H1 (cell line): ENCODE data around the gene CDHR5. TPM values are rescaled to one million over a fixed set of nuclear protein-coding genes. Genes with fewer than 3 reads are reported as not detected.
A peak's percentile ranks its signal among the peaks of the same experiment; 100 is the strongest.

Source experiments
- CTCF ChIA-PET: fragments of 300-600 bp; sonication (Branson Sonifier 250); formaldehyde crosslinking; loops from one replicate; lab custom pipeline; 2021; ENCODE audit not compliant: partially characterized antibody; lab: Charles Lee
- POLR2A ChIA-PET: fragments of 300-600 bp; sonication (Branson Sonifier 250); formaldehyde crosslinking; loops from one replicate; lab custom pipeline; 2021; ENCODE audit warnings: inconsistent platforms; ENCODE audit not compliant: partially characterized antibody; lab: Charles Lee
- DNase-seq, 2 experiments: peaks; one replicate each; pipeline versions ENCODE4 v3.0.0 to v3.0.0-alpha.2; 2010 to 2022; ENCODE audit warnings: low spot score in 2 of 2, low read depth in 1 of 2, mixed read lengths in 1 of 2
- FAIRE-seq: peaks from 2 replicates; lab custom pipeline; 2011; peaks lifted over from hg19 to GRCh38; lab: Jason Lieb, UNC
- H2AFZ ChIP-seq: 2 replicates; pipeline ENCODE4 v1.8.1; 2012; ENCODE audit warnings: low read length, inconsistent platforms
- H2AK5ac ChIP-seq: 2 replicates; pipeline ENCODE4 v1.6.1; 2013; ENCODE audit warnings: low read depth, low read length
- H2BK120ac ChIP-seq: replicated peaks from 2 replicates; pipeline ENCODE3; 2013; ENCODE audit warnings: low read depth, low read length, inconsistent platforms
- H2BK12ac ChIP-seq: 2 replicates; pipeline ENCODE4 v1.6.1; 2013; ENCODE audit warnings: low read depth, low read length
- H2BK15ac ChIP-seq: 2 replicates; pipeline ENCODE4 v1.6.1; 2013; ENCODE audit warnings: low read length
- H2BK20ac ChIP-seq: 2 replicates; pipeline ENCODE4 v1.6.1; 2013; ENCODE audit warnings: low read length
- H2BK5ac ChIP-seq: 2 replicates; pipeline ENCODE4 v1.6.1; 2013; ENCODE audit warnings: low read depth, low read length
- H3K14ac ChIP-seq: 2 replicates; pipeline ENCODE4 v1.6.1; 2013; ENCODE audit warnings: inconsistent platforms; ENCODE audit not compliant: insufficient read length
- H3K18ac ChIP-seq: 2 replicates; pipeline ENCODE4 v1.6.1; 2013; ENCODE audit warnings: low read length; ENCODE audit errors: extremely low read depth
- H3K23ac ChIP-seq: 2 replicates; pipeline ENCODE4 v1.6.1; 2013; ENCODE audit warnings: inconsistent platforms; ENCODE audit not compliant: insufficient read length
- H3K23me2 ChIP-seq: 2 replicates; pipeline ENCODE4 v1.6.1; 2013; ENCODE audit warnings: low read depth, low read length
- H3K27ac ChIP-seq: 2 replicates; pipeline ENCODE4 v1.6.1; 2011; ENCODE audit warnings: low read depth, low read length, inconsistent platforms
- H3K27me3 ChIP-seq, 4 experiments: replicated peaks in 1 of 4; 1 replicate in 1 of 4; 2 replicates in 3 of 4; pipeline versions ENCODE4 v1.6.1 to v1.8.1; 2011 to 2013; ENCODE audit warnings: low read length in 3 of 4, mild to moderate bottlenecking in 3 of 4, inconsistent platforms in 2 of 4, mixed read lengths in 2 of 4, moderate library complexity in 1 of 4; ENCODE audit not compliant: control insufficient read depth in 3 of 4, insufficient read depth in 3 of 4; ENCODE audit errors: extremely low read depth in 1 of 4
- H3K36me3 ChIP-seq, 4 experiments: 2 replicates each; pipeline versions ENCODE4 v1.6.1 to v1.8.1; 2011 to 2013; ENCODE audit warnings: mild to moderate bottlenecking in 4 of 4, low read length in 3 of 4, moderate library complexity in 2 of 4, control low read depth in 1 of 4, inconsistent platforms in 1 of 4; ENCODE audit not compliant: insufficient read depth in 4 of 4, control insufficient read depth in 2 of 4
- H3K4ac ChIP-seq: replicated peaks from 2 replicates; pipeline ENCODE3; 2013; ENCODE audit warnings: low read length, low read depth, mixed read lengths, inconsistent platforms; ENCODE audit not compliant: insufficient read length
- H3K4me1 ChIP-seq, 4 experiments: replicated peaks in 1 of 4; 1 replicate in 1 of 4; 2 replicates in 3 of 4; pipeline versions ENCODE4 v1.6.1 to v1.8.1; 2011 to 2013; ENCODE audit warnings: low read length in 3 of 4, inconsistent platforms in 2 of 4, mixed read lengths in 1 of 4; ENCODE audit not compliant: insufficient read depth in 4 of 4, control insufficient read depth in 3 of 4
- H3K4me2 ChIP-seq, 2 experiments: 2 replicates each; pipeline versions ENCODE4 v1.6.1 to v1.8.1; 2011 to 2013; ENCODE audit warnings: low read depth in 2 of 2, low read length in 2 of 2, control low read depth in 1 of 2, inconsistent platforms in 1 of 2, mild to moderate bottlenecking in 1 of 2; ENCODE audit not compliant: insufficient read depth in 1 of 2
- H3K4me3 ChIP-seq, 4 experiments: fragments of 200-600, 300-600 bp in 1 of 4; sonication (generic), shearing (Covaris generic), sonication (Bioruptor Twin) in 1 of 4; 2 replicates each; pipeline versions ENCODE4 v1.5.1 to v1.8.1; 2011 to 2016; ENCODE audit warnings: low read length in 4 of 4, low read depth in 3 of 4, control low read depth in 2 of 4, inconsistent platforms in 2 of 4, mild to moderate bottlenecking in 2 of 4, mixed read lengths in 1 of 4, moderate library complexity in 1 of 4; ENCODE audit not compliant: insufficient read depth in 2 of 4; ENCODE audit errors: extremely low read depth in 1 of 4
- H3K56ac ChIP-seq: replicated peaks from 2 replicates; pipeline ENCODE3; 2013; ENCODE audit warnings: low read depth, mild to moderate bottlenecking, mixed read lengths, low read length, inconsistent platforms; ENCODE audit not compliant: insufficient read length
- H3K79me1 ChIP-seq: 2 replicates; pipeline ENCODE4 v1.6.1; 2013; ENCODE audit warnings: low read depth, low read length, control low read depth
- H3K79me2 ChIP-seq, 2 experiments: 2 replicates each; pipeline versions ENCODE4 v1.6.1 to v1.8.1; 2012 to 2013; ENCODE audit warnings: low read length in 2 of 2, mild to moderate bottlenecking in 2 of 2, inconsistent platforms in 1 of 2; ENCODE audit not compliant: insufficient read depth in 2 of 2, control insufficient read depth in 1 of 2
- H3K9ac ChIP-seq, 4 experiments: replicated peaks in 1 of 4; 1 replicate in 1 of 4; 2 replicates in 3 of 4; pipeline versions ENCODE4 v1.6.1 to v1.8.1; 2011 to 2013; ENCODE audit warnings: low read depth in 3 of 4, low read length in 3 of 4, control low read depth in 2 of 4, mild to moderate bottlenecking in 2 of 4, moderate library complexity in 2 of 4, inconsistent platforms in 1 of 4; ENCODE audit errors: extremely low read depth in 1 of 4
- H3K9me3 ChIP-seq, 2 experiments: 2 replicates each; pipeline versions ENCODE4 v1.6.1 to v1.8.1; 2012 to 2013; ENCODE audit warnings: mild to moderate bottlenecking in 2 of 2, moderate library complexity in 2 of 2, control low read depth in 1 of 2, inconsistent platforms in 1 of 2, low read depth in 1 of 2, low read length in 1 of 2, mixed read lengths in 1 of 2; ENCODE audit not compliant: insufficient read depth in 2 of 2
- H4K20me1 ChIP-seq, 2 experiments: replicated peaks in 1 of 2; 2 replicates each; pipeline versions ENCODE3 to v1.8.1; 2011 to 2013; ENCODE audit warnings: inconsistent platforms in 2 of 2, low read length in 2 of 2, mild to moderate bottlenecking in 1 of 2; ENCODE audit not compliant: insufficient read depth in 2 of 2, control insufficient read depth in 1 of 2
- H4K5ac ChIP-seq: 2 replicates; pipeline ENCODE4 v1.6.1; 2013; ENCODE audit warnings: low read length, low read depth, mixed read lengths, inconsistent platforms; ENCODE audit not compliant: insufficient read length
- H4K8ac ChIP-seq: 2 replicates; pipeline ENCODE4 v1.8.0; 2013; ENCODE audit warnings: mild to moderate bottlenecking, moderate library complexity, low read length, inconsistent platforms; ENCODE audit not compliant: insufficient read depth; ENCODE audit errors: extremely low read depth
- H4K91ac ChIP-seq: replicated peaks from 2 replicates; pipeline ENCODE3; 2013; ENCODE audit warnings: low read length, mixed read lengths, inconsistent platforms; ENCODE audit not compliant: insufficient read length
- ASH2L ChIP-seq: fragments of 200-600, 300-600 bp; sonication (generic); IDR thresholded peaks from one replicate; pipeline ENCODE4 v1.7.1; 2017; ENCODE audit warnings: low read length
- ATF2 ChIP-seq: IDR thresholded peaks from 2 replicates; pipeline ENCODE4 v1.6.1; 2012; ENCODE audit warnings: low read length, inconsistent platforms
- CEBPB ChIP-seq: IDR thresholded peaks from 2 replicates; pipeline ENCODE4 v1.6.1; 2012; ENCODE audit warnings: low read depth, low read length
- JUND ChIP-seq: IDR thresholded peaks from 2 replicates; pipeline ENCODE4 v1.6.1; 2011; ENCODE audit warnings: mild to moderate bottlenecking, improper control_type of control experiment, low read length
- KDM1A ChIP-seq: fragments of 200-600, 300-600 bp; sonication (generic); IDR thresholded peaks from 2 replicates; pipeline ENCODE4 v1.7.1; 2016; ENCODE audit warnings: mild to moderate bottlenecking, low read length, borderline replicate concordance
- NANOG ChIP-seq: IDR thresholded peaks from 2 replicates; pipeline ENCODE4 v1.6.1; 2011; ENCODE audit warnings: low read length, low read depth, mild to moderate bottlenecking, inconsistent platforms; ENCODE audit not compliant: insufficient read depth, poor library complexity, severe bottlenecking
- PHF8 ChIP-seq: fragments of 200-600 bp; sonication (generic); conservative IDR thresholded peaks from 2 replicates; pipeline ENCODE4 v1.7.1; 2012; ENCODE audit warnings: low read depth, mild to moderate bottlenecking, inconsistent platforms, low read length, moderate library complexity
- POLR2A ChIP-seq, 2 experiments: IDR thresholded peaks; 1 replicate in 1 of 2; 2 replicates in 1 of 2; pipeline ENCODE4 v1.6.1; 2011; ENCODE audit warnings: low read depth in 2 of 2, low read length in 2 of 2, mild to moderate bottlenecking in 2 of 2; ENCODE audit errors: control extremely low read depth in 1 of 2
- RNF2 ChIP-seq: fragments of 200-900, 300-1000 bp; sonication (generic); IDR thresholded peaks from 2 replicates; pipeline ENCODE4 v1.7.1; 2016; ENCODE audit warnings: borderline replicate concordance, low read depth, mild to moderate bottlenecking, antibody characterized with exemption, low read length; ENCODE audit not compliant: poor library complexity, severe bottlenecking; ENCODE audit errors: missing control alignments
- SIN3A ChIP-seq, 2 experiments: IDR thresholded peaks in 1 of 2; conservative IDR thresholded peaks in 1 of 2; 2 replicates each; pipeline ENCODE4 v1.6.1; 2011 to 2012; ENCODE audit warnings: low read length in 2 of 2, improper control_type of control experiment in 1 of 2, low read depth in 1 of 2, mild to moderate bottlenecking in 1 of 2
- WGBS, 2 experiments: shearing (Covaris generic) in 1 of 2; methylation state at CpG; one replicate each; pipeline versions ENCODE4 v1.1.6 to v1.1.7; 2013 to 2015; ENCODE audit warnings: low lambda C conversion rate in 2 of 2, mixed read lengths in 2 of 2, inconsistent platforms in 1 of 2, low coverage in 1 of 2, missing lambda C conversion rate in 1 of 2; ENCODE audit not compliant: insufficient replicate concordance in 2 of 2, insufficient coverage in 1 of 2, insufficient read length in 1 of 2; ENCODE audit errors: extremely low coverage in 1 of 2, missing lambda C conversion rate in 1 of 2; 5-methylcytosine and 5-hydroxymethylcytosine counted together
- polyA plus RNA-seq, 7 experiments: library from polyadenylated mRNA; depleted of rRNA in 3 of 7; stranded (reverse) in 5 of 7; unstranded in 2 of 7; fragments of >200 nt in 5 of 7; fragments of 200-250 nt in 2 of 7; gene quantifications; 1 replicate in 5 of 7; 2 replicates in 1 of 7; 4 replicates in 1 of 7; pipeline versions ENCODE4 v1.2.1 to v1.2.3, GENCODE V29; 2011 to 2013; ENCODE audit warnings: missing spikeins in 2 of 7, mixed read lengths in 2 of 7
- total RNA-seq: library from RNA; stranded (reverse); fragmentation: NEBNext Ultra II Directional; extraction: Animal tissue kit (Norgen Biotek cat#: 25700); gene quantifications from 2 replicates; pipeline ENCODE4 v1.2.1, GENCODE V29; 2021

CDHR5 gene
- total and polyA plus RNA-seq, 2 of the 8 experiments (the other 6 are each of a cell fraction or from before 2014, with no cell fraction given): not detected

- peaks cover 2 to 21% of the 10 kb centered on the region in 2 experiments for H4K20me1 ChIP-seq
- 39% methylated on average over 25 of the region's 41 CpGs; no CpG with 5 or more reads in 1 of the 2 experiments for WGBS, 2 experiments
- DNase-seq: no peak
- H3K23me2 ChIP-seq: peaks cover 4% of the 10 kb centered on the region; the same call in 1 of the 2 replicates
- FAIRE-seq: no peak
- H3K9ac ChIP-seq: no peak overlapping the region
- H2BK12ac ChIP-seq: no peak overlapping the region
- peaks cover 6% of the 10 kb centered on the region; the same call in 1 of the 2 replicates for H3K79me1 ChIP-seq
- no peak overlapping the region for H3K14ac ChIP-seq
- H3K4ac ChIP-seq: no peak overlapping the region
- peak overlapping the region; percentile 10 for H4K91ac ChIP-seq
- no peaks in the 10 kb centered on the region for H3K9me3 ChIP-seq
- peak overlapping the region; percentile 43 to 67 (median 52) for H3K4me3 ChIP-seq
- no peak overlapping the region for H2AK5ac ChIP-seq
- H3K4me1 ChIP-seq: peaks cover 2 to 22% (median 11%) of the 10 kb centered on the region in 4 experiments; a peak in 6 of 7 replicates
- no peaks in the 10 kb centered on the region for H3K79me2 ChIP-seq
- H2BK15ac ChIP-seq: no peak overlapping the region
- CTCF ChIA-PET: interaction anchor here (0.6 to 3.2 kb wide), 3 partner anchors 12 to 84 kb away, joined by 3 to 21 read pairs (median 5); no protein-coding TSS in a partner anchor
- no peak overlapping the region for H3K23ac ChIP-seq
- H3K4me2 ChIP-seq: peak overlapping the region; percentile 75 to 93
- no peak overlapping the region for H2BK20ac ChIP-seq
- H3K36me3 ChIP-seq: peaks cover 0 to 5% (median 3%) of the 10 kb centered on the region in 4 experiments; a peak in 5 of 8 replicates
- H3K27me3 ChIP-seq: peaks cover 0 to 3% (median 0%) of the 10 kb centered on the region in 4 experiments; a peak in 3 of 7 replicates
- H4K8ac ChIP-seq: peak overlapping the region; percentile 51
- H4K5ac ChIP-seq: peak overlapping the region; percentile 40
- H2BK120ac ChIP-seq: no peak overlapping the region
- no peak overlapping the region for H3K18ac ChIP-seq
- H2BK5ac ChIP-seq: no peak overlapping the region
- H3K27ac ChIP-seq: no peak overlapping the region
- no peak overlapping the region for H2AFZ ChIP-seq
- H3K56ac ChIP-seq: no peak overlapping the region
- POLR2A ChIA-PET: interaction anchor here (0.6 to 2.8 kb wide), 8 partner anchors 8 to 979 kb away, joined by 3 to 11 read pairs (median 5); partner anchors contain the start of genes LMNTD2 and PNPLA2
- no peak for TF ChIP-seq POLR2A (IDR thresholded peaks at IDR 0.05; ENCODE audit: control extremely low read depth in 1 of 2, low read depth in 2 of 2, low read length in 2 of 2)
- no peak for TF ChIP-seq CEBPB
- TF ChIP-seq ASH2L: no peak
- no peak for TF ChIP-seq NANOG
- TF ChIP-seq PHF8: no peak
- no peak for TF ChIP-seq JUND
- no peak; a peak in 1 of 4 replicates for TF ChIP-seq SIN3A (conservative IDR thresholded peaks at IDR 0.05 in 1 of 2, IDR thresholded peaks at IDR 0.05 in 1 of 2; ENCODE audit: low read depth in 1 of 2, low read length in 2 of 2)
- TF ChIP-seq ATF2: no peak
- TF ChIP-seq RNF2: no peak
- TF ChIP-seq KDM1A: no peak
Observed at GRCh38 chr11:567629-568292, 57.0 kb downstream of the CDHR5 start.
